ENCODE measurements around the gene GPR171. TPM values are rescaled to one million over a fixed set of nuclear protein-coding genes. Genes with fewer than 3 reads are reported as not detected.

Gene GPR171
- total and polyA plus RNA-seq, 10 donors: 2.7 to 40.4 (median 11.1) TPM

DNA sequence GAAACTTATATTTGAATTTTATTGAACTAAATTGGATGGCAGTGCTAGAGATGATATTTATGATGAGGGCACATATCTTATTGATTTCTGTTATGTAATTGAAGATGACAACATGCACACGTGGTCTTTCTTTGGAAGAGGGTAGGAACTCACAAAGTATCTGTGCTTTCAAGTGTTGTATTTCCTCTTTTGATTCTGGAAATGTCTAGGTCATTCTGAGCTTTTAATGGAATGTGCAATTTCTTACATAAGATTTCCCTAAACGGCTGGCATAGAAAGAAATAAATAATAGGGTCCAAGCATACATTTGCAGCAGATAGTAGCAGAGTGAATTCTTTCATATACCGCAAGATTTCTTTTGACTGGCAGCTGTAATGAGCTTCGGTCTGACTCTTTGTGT, 10.1 kb upstream of the GPR171 start:
- Histone ChIP-seq H3K9me3 (no peaks in the 10 kb centered on the region), H3K36me3 (no peaks in the 10 kb centered on the region), H3K4me3 (no peak overlapping the region), H3K4me1 (peaks cover 0 to 21% (median 5%) of the 10 kb centered on the region in 6 donors), H3K27me3 (replicated peaks in 1 of 7) (no peaks in the 10 kb centered on the region), H3K27ac (no peak overlapping the region)
- WGBS, 5 donors: 66 to 81% (median 68%) methylated on average over 4 of the region's 4 CpGs
- intact Hi-C loops (cut with DNase I; ENCODE audit: low total_unique reads): no loop called here
- TF ChIP-seq POLR2A (IDR thresholded peaks at IDR 0.05): no peak
- no peak for DNase-seq

- H3K9me3 ChIP-seq: no peaks in the 10 kb centered on the region
- H3K27me3 ChIP-seq (replicated peaks in 1 of 7): no peaks in the 10 kb centered on the region
- H3K27ac ChIP-seq: peak overlapping the region in 3 of 8 donors; percentile 14 to 35 (median 17)
- intact Hi-C loops (cut with DNase I; ENCODE audit: low total_unique reads): no loop called here
- peaks cover 0 to 21% (median 5%) of the 10 kb centered on the region in 6 donors for H3K4me1 ChIP-seq
- no peak overlapping the region for H3K4me3 ChIP-seq
- no peaks in the 10 kb centered on the region for H3K36me3 ChIP-seq
- no peak for DNase-seq
- no peak for TF ChIP-seq POLR2A (IDR thresholded peaks at IDR 0.05)
- TF ChIP-seq, protein P1, sequence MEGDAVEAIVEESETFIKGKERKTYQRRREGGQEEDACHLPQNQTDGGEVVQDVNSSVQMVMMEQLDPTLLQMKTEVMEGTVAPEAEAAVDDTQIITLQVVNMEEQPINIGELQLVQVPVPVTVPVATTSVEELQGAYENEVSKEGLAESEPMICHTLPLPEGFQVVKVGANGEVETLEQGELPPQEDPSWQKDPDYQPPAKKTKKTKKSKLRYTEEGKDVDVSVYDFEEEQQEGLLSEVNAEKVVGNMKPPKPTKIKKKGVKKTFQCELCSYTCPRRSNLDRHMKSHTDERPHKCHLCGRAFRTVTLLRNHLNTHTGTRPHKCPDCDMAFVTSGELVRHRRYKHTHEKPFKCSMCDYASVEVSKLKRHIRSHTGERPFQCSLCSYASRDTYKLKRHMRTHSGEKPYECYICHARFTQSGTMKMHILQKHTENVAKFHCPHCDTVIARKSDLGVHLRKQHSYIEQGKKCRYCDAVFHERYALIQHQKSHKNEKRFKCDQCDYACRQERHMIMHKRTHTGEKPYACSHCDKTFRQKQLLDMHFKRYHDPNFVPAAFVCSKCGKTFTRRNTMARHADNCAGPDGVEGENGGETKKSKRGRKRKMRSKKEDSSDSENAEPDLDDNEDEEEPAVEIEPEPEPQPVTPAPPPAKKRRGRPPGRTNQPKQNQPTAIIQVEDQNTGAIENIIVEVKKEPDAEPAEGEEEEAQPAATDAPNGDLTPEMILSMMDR (IDR thresholded peaks at IDR 0.05 in 8 of 11, conservative IDR thresholded peaks at IDR 0.05 in 3 of 11): peak in 2 of 11 experiments; percentile 22
- no peak for TF ChIP-seq POLR2AphosphoS5 (IDR thresholded peaks at IDR 0.05)
- 19 to 33% (median 28%) methylated on average over 4 of the region's 4 CpGs for WGBS, 5 donors
These were observed 7.8 kb upstream of the GPR171 start for GRCh38 chr3:151210676-151211381.

GRCh38 chr3:151209654-151210053, 6.6 kb upstream of the GPR171 start:
- Histone ChIP-seq H3K36me3 (no peaks in the 10 kb centered on the region), H3K27ac (peak overlapping the region in 1 of 8 donors; percentile 14), H3K27me3 (replicated peaks in 1 of 7) (no peaks in the 10 kb centered on the region), H3K4me3 (no peak overlapping the region), H3K4me1 (peaks cover 0 to 32% (median 5%) of the 10 kb centered on the region in 6 donors), H3K9me3 (no peaks in the 10 kb centered on the region)
- DNase-seq: no peak
- TF ChIP-seq POLR2A (IDR thresholded peaks at IDR 0.05): no peak
- no peak for TF ChIP-seq POLR2AphosphoS5 (IDR thresholded peaks at IDR 0.05)
- TF ChIP-seq, protein P1 (IDR thresholded peaks at IDR 0.05 in 8 of 11, conservative IDR thresholded peaks at IDR 0.05 in 3 of 11): no peak
- intact Hi-C loops (cut with DNase I; ENCODE audit: low total_unique reads): no loop called here
- WGBS, 5 donors: 73 to 88% (median 82%) methylated on average over 3 of the region's 3 CpGs

- no peak overlapping the region for H3K27ac ChIP-seq
- 75 to 93% (median 87%) methylated on average over 3 of the region's 3 CpGs for WGBS, 5 donors
- H3K36me3 ChIP-seq: no peaks in the 10 kb centered on the region
- peaks cover 0 to 32% (median 4%) of the 10 kb centered on the region in 6 donors for H3K4me1 ChIP-seq
- H3K27me3 ChIP-seq (replicated peaks in 1 of 7): no peaks in the 10 kb centered on the region
- no peaks in the 10 kb centered on the region for H3K9me3 ChIP-seq
- intact Hi-C loops (cut with DNase I; ENCODE audit: low total_unique reads): no loop called here
- no peak for DNase-seq
- H3K4me3 ChIP-seq: no peak overlapping the region
- TF ChIP-seq, protein P1 (IDR thresholded peaks at IDR 0.05 in 8 of 11, conservative IDR thresholded peaks at IDR 0.05 in 3 of 11): no peak
- TF ChIP-seq POLR2A (IDR thresholded peaks at IDR 0.05): no peak
- no peak for TF ChIP-seq POLR2AphosphoS5 (IDR thresholded peaks at IDR 0.05)
These were observed 3.2 kb upstream of the GPR171 start for GRCh38 chr3:151206201-151206600.

Measured in spleen (tissue), 11 donors.